ENCODE data around the gene OR5P2. TPM values are rescaled to one million over a fixed set of nuclear protein-coding genes. Genes with fewer than 3 reads are reported as not detected.
"Not testable (repeated sequence)": the region's sequence is repeated elsewhere in the genome, so short reads cannot be mapped to it uniquely, and the experiment has no call there.

Gene OR5P2
- total RNA-seq, 1 donor from 2014 or later, result not detected

DNA sequence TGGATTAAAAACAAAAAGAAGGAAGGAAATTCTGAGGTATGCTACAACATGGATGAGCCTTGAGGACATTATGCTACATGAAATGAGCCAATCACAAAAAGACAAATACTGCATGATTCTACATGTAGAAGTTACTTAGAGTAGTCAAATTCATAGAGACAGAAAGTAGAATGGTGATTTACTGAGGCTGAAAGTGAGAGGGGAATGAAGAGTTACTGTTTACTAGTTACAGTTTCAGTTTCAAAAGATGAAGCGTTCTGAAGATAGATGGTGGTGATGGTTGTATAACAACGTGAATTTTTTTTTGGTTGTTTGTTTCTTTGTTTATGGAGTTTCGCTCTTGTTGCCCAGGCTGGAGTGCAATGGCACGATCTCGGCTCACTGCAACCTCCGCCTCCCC, 9.5 kb downstream of the OR5P2 start:
- no peak for DNase-seq (ENCODE audit: low spot score, unreplicated experiment)
- H3K27me3 Mint-ChIP-seq, result no peaks in the 10 kb centered on the region
- no peak overlapping the region for H3K4me3 Mint-ChIP-seq (ENCODE audit: low read depth)
- no peak overlapping the region for H3K27ac Mint-ChIP-seq
- TF ChIP-seq, protein P1, sequence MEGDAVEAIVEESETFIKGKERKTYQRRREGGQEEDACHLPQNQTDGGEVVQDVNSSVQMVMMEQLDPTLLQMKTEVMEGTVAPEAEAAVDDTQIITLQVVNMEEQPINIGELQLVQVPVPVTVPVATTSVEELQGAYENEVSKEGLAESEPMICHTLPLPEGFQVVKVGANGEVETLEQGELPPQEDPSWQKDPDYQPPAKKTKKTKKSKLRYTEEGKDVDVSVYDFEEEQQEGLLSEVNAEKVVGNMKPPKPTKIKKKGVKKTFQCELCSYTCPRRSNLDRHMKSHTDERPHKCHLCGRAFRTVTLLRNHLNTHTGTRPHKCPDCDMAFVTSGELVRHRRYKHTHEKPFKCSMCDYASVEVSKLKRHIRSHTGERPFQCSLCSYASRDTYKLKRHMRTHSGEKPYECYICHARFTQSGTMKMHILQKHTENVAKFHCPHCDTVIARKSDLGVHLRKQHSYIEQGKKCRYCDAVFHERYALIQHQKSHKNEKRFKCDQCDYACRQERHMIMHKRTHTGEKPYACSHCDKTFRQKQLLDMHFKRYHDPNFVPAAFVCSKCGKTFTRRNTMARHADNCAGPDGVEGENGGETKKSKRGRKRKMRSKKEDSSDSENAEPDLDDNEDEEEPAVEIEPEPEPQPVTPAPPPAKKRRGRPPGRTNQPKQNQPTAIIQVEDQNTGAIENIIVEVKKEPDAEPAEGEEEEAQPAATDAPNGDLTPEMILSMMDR (IDR thresholded peaks at IDR 0.05; ENCODE audit: unreplicated experiment), result no peak
- H3K4me1 Mint-ChIP-seq (ENCODE audit: low read depth), result no peaks in the 10 kb centered on the region
- no peaks in the 10 kb centered on the region for H3K36me3 Mint-ChIP-seq (ENCODE audit: insufficient read depth)
- peaks cover 8% of the 10 kb centered on the region for H3K9me3 Mint-ChIP-seq (ENCODE audit: low read depth)

DNA sequence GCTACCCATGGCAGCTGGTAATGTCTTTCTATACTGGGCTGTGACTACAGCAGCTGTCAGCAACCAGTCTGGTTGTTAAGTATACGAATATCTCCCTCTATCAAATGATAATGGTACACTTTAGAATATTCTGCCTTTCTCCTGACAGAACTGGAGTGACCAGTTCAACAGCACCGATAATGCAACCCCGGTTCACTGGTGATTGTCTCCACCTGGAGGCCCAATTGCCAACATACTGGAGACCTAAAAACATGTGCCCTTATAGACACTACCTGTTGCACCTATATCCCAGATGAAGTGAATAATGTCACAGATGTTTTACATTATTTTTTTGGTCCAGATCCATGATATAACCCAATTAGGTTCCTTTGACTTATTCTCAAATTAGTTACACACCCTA, 21.1 kb downstream of the OR5P2 start:
- H3K4me3 Mint-ChIP-seq (ENCODE audit: low read depth), result no peak overlapping the region
- H3K36me3 Mint-ChIP-seq (ENCODE audit: insufficient read depth), result no peaks in the 10 kb centered on the region
- H3K4me1 Mint-ChIP-seq (ENCODE audit: low read depth), result no peaks in the 10 kb centered on the region
- no peaks in the 10 kb centered on the region for H3K9me3 Mint-ChIP-seq (ENCODE audit: low read depth)
- H3K27me3 Mint-ChIP-seq, result no peaks in the 10 kb centered on the region
- no peak for DNase-seq (ENCODE audit: low spot score, unreplicated experiment)
- TF ChIP-seq, protein P1 (IDR thresholded peaks at IDR 0.05; ENCODE audit: unreplicated experiment), result no peak
- no peak overlapping the region for H3K27ac Mint-ChIP-seq

DNA sequence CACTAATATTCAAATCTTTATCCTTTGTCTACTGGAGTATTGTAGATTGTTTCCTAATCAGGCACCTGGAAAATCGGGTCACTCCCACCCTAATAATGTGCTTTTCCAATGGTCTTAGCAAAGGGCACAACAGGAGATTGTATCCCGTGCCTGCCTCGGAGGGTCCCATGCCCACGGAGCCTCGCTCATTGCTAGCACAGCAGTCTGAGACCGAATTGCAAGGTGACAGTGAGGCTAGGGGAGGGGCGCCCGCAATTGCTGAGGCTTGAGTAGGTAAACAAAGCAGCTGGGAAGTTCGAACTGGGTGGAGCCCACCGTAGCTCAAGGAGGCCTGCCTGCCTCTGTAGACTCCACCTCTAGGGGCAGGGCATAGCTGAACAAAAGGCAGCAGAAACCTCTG, 32.4 kb downstream of the OR5P2 start:
- H3K27me3 Mint-ChIP-seq; H3K36me3 Mint-ChIP-seq (ENCODE audit: insufficient read depth); DNase-seq (ENCODE audit: low spot score, unreplicated experiment); H3K27ac Mint-ChIP-seq; H3K4me3 Mint-ChIP-seq (ENCODE audit: low read depth); H3K9me3 Mint-ChIP-seq (ENCODE audit: low read depth); H3K4me1 Mint-ChIP-seq (ENCODE audit: low read depth): not testable (repeated sequence)

DNA sequence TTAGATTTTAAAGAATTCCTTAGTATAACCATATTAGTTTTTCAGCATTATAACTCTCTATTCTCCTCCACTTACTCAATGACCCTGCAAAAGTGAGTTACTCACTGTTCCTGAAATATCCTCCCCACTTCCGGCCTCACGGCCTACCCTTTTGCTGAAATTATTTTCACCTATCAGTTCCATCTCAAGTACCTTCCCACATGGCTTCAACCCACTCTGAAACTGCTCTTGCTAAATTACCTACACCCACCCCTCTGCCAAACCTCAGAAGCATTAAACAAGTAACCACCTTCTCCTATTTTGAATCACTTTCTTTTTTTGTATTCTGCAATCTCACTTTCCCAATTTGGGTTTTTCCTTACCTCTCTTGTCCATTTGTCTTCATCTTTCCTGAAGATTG, 37.7 kb downstream of the OR5P2 start:
- no peaks in the 10 kb centered on the region for H3K4me1 Mint-ChIP-seq (ENCODE audit: low read depth)
- no peak overlapping the region for H3K27ac Mint-ChIP-seq
- H3K36me3 Mint-ChIP-seq (ENCODE audit: insufficient read depth), result no peaks in the 10 kb centered on the region
- no peak for DNase-seq (ENCODE audit: low spot score, unreplicated experiment)
- no peaks in the 10 kb centered on the region for H3K9me3 Mint-ChIP-seq (ENCODE audit: low read depth)
- TF ChIP-seq, protein P1 (IDR thresholded peaks at IDR 0.05; ENCODE audit: unreplicated experiment), result no peak
- no peak overlapping the region for H3K4me3 Mint-ChIP-seq (ENCODE audit: low read depth)
- H3K27me3 Mint-ChIP-seq, result no peaks in the 10 kb centered on the region

DNA sequence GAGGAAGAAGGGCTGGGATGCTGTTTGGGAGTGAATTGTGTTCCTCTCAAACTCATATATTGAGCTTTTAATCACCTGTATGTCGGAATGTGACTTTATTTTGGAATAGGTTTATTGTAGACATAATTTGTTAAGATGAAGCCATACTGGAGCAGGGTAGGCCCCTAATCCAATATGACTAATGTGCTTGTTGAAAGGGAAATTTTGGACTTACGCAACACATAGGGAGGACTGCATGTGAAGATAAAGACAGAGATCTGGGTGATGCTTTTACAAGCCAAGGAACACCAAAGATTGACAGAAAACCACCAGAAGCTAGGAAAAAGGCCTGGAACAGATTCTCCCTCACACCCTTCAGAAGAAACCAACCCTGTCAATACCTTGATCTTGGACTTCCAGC, 47.3 kb downstream of the OR5P2 start:
- Mint-ChIP-seq H3K27me3 (no peaks in the 10 kb centered on the region), H3K4me3 (ENCODE audit: low read depth) (no peak overlapping the region), H3K27ac (no peak overlapping the region), H3K4me1 (ENCODE audit: low read depth) (no peaks in the 10 kb centered on the region), H3K9me3 (ENCODE audit: low read depth) (no peaks in the 10 kb centered on the region), H3K36me3 (ENCODE audit: insufficient read depth) (no peaks in the 10 kb centered on the region)
- no peak for DNase-seq (ENCODE audit: low spot score, unreplicated experiment)
- TF ChIP-seq, protein P1 (IDR thresholded peaks at IDR 0.05; ENCODE audit: unreplicated experiment), result no peak

Other genes starting within 250 kb of the OR5P2 start
- 9.1 and 9.7 TPM in 2 replicates for gene CYB5R2, start 123.4 kb downstream of the OR5P2 start, total RNA-seq
- 0.33 TPM in 1 of 2 replicates, not detected in the other for gene OVCH2, start 90.5 kb downstream of the OR5P2 start, total RNA-seq
- gene OR5P3, start 33.9 kb upstream of the OR5P2 start, total RNA-seq, result not detected in 2 replicates
- not detected in 2 replicates for gene OR10A6, start 134.3 kb upstream of the OR5P2 start, total RNA-seq
- gene OR10A3, start 144.8 kb upstream of the OR5P2 start, total RNA-seq, result not detected in 2 replicates
- gene NLRP10, start 168.5 kb upstream of the OR5P2 start, total RNA-seq, result not detected in 2 replicates
- 300 and 307 TPM in 2 replicates for gene EIF3F, start 190.4 kb upstream of the OR5P2 start, total RNA-seq

Measured in progenitor cell of endocrine pancreas (in vitro differentiated cells).